NCI-H226 (cell line): ENCODE data around the gene SEMA6A.

Experiments used
- DNase-seq: peaks from one replicate; pipeline ENCODE4 v3.0.0-alpha.2; 2015

The SEMA6A gene

GRCh38 chr5:116574367-116575325, at the start of gene SEMA6A:
TSS of gene SEMA6A (minus strand) at chr5:116574823. CDS start at chr5:116504944, 69,879 bp downstream.
- peak; percentile 78 for DNase-seq

GRCh38 chr5:116622375-116623050, 47.9 kb upstream of the SEMA6A start:
- no peak for DNase-seq

GRCh38 chr5:116621599-116621998, 47.0 kb upstream of the SEMA6A start:
- no peak for DNase-seq

GRCh38 chr5:116616876-116617275, 42.3 kb upstream of the SEMA6A start:
- DNase-seq: no peak

- DNase-seq: no peak
Measured at GRCh38 chr5:116614603-116614920, 39.9 kb upstream of the SEMA6A start.

GRCh38 chr5:116613445-116613844, 38.8 kb upstream of the SEMA6A start:
- no peak for DNase-seq

GRCh38 chr5:116612431-116612830, 37.8 kb upstream of the SEMA6A start:
- DNase-seq: no peak

- no peak for DNase-seq
Measured at GRCh38 chr5:116605310-116606070, 30.9 kb upstream of the SEMA6A start.

GRCh38 chr5:116604805-116605204, 30.2 kb upstream of the SEMA6A start:
- no peak for DNase-seq

GRCh38 chr5:116600876-116601275, 26.3 kb upstream of the SEMA6A start:
- DNase-seq: no peak

- DNase-seq: no peak
Measured at GRCh38 chr5:116598911-116599310, 24.3 kb upstream of the SEMA6A start.

GRCh38 chr5:116595498-116595897, 20.9 kb upstream of the SEMA6A start:
- no peak for DNase-seq

GRCh38 chr5:116593340-116593739, 18.7 kb upstream of the SEMA6A start:
- DNase-seq: no peak

GRCh38 chr5:116585227-116585626, 10.6 kb upstream of the SEMA6A start:
- DNase-seq: no peak

- no peak for DNase-seq
Measured at GRCh38 chr5:116583862-116584222, 9.2 kb upstream of the SEMA6A start.

- peak; percentile 15 for DNase-seq
Measured at GRCh38 chr5:116583085-116583861, 8.7 kb upstream of the SEMA6A start.

GRCh38 chr5:116581910-116582309, 7.3 kb upstream of the SEMA6A start:
- DNase-seq: no peak

GRCh38 chr5:116579144-116579543, 4.5 kb upstream of the SEMA6A start:
- no peak for DNase-seq

- no peak for DNase-seq
Measured at GRCh38 chr5:116578676-116579075, 4.1 kb upstream of the SEMA6A start.

- no peak for DNase-seq
Measured at GRCh38 chr5:116577064-116577788, 2.6 kb upstream of the SEMA6A start.

- peak; percentile 8 for DNase-seq
Measured at GRCh38 chr5:116576053-116576713, 1.6 kb upstream of the SEMA6A start.
